B cell (primary cell): ENCODE measurements around the gene GHR.

Experiments used
- EZH2 ChIP-seq: IDR thresholded peaks from 2 replicates; pipeline ENCODE4 v1.6.1; 2012; ENCODE audit warnings: borderline replicate concordance, low read depth, mild to moderate bottlenecking, moderate library complexity, low read length; ENCODE audit not compliant: insufficient read depth, poor library complexity, severe bottlenecking
- TF ChIP-seq, protein P1 (sequence below): fragments of 200-600 bp; IDR thresholded peaks from one replicate; pipeline ENCODE4 v1.8.0; 2022; ENCODE audit warnings: antibody characterized with exemption, mild to moderate bottlenecking

DNA sequence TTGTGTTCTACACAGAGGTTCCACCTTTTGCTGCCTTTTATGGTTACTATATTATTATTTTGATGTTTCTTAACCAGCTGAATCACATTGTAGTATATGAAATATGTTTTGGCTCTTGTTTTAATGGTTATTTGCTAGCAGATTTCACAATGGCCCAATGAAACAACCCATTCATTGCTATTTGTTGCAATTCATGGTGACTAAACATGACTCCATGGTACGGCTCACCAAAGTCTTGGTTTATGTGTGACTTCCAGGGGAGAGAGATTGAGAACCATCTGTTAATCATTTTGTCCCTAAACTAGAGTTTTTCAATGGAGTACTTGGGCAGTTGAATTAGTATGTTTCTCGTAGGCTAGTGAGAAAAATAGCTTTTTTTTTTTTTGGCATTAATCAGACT lies 108.4 kb downstream of the GHR start:
- TF ChIP-seq, protein P1, sequence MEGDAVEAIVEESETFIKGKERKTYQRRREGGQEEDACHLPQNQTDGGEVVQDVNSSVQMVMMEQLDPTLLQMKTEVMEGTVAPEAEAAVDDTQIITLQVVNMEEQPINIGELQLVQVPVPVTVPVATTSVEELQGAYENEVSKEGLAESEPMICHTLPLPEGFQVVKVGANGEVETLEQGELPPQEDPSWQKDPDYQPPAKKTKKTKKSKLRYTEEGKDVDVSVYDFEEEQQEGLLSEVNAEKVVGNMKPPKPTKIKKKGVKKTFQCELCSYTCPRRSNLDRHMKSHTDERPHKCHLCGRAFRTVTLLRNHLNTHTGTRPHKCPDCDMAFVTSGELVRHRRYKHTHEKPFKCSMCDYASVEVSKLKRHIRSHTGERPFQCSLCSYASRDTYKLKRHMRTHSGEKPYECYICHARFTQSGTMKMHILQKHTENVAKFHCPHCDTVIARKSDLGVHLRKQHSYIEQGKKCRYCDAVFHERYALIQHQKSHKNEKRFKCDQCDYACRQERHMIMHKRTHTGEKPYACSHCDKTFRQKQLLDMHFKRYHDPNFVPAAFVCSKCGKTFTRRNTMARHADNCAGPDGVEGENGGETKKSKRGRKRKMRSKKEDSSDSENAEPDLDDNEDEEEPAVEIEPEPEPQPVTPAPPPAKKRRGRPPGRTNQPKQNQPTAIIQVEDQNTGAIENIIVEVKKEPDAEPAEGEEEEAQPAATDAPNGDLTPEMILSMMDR: no peak
- TF ChIP-seq EZH2: no peak
